ENCODE data around the gene DSCAM. TPM values are rescaled to one million over a fixed set of nuclear protein-coding genes. Genes with fewer than 3 reads are reported as not detected.

DSCAM gene
- total RNA-seq, 4 donors from 2014 or later = 0.17 TPM; not detected in 3

GRCh38 chr21:40819071-40819900 is 27.7 kb downstream of the DSCAM start:
- TF ChIP-seq CTCF (IDR thresholded peaks at IDR 0.05; ENCODE audit: low read depth) = no peak

GRCh38 chr21:40813918-40814317 is 33.0 kb downstream of the DSCAM start:
- no peak for TF ChIP-seq CTCF (IDR thresholded peaks at IDR 0.05; ENCODE audit: low read depth)

- TF ChIP-seq CTCF (IDR thresholded peaks at IDR 0.05; ENCODE audit: low read depth) = no peak
These were observed 37.2 kb downstream of the DSCAM start for GRCh38 chr21:40809673-40810197.

- no peak for TF ChIP-seq CTCF (IDR thresholded peaks at IDR 0.05; ENCODE audit: low read depth)
These were observed 43.9 kb downstream of the DSCAM start for GRCh38 chr21:40803101-40803500.

GRCh38 chr21:40800126-40800525 is 46.8 kb downstream of the DSCAM start:
- TF ChIP-seq CTCF (IDR thresholded peaks at IDR 0.05; ENCODE audit: low read depth) = no peak

GRCh38 chr21:40797891-40798290 is 49.1 kb downstream of the DSCAM start:
- no peak for TF ChIP-seq CTCF (IDR thresholded peaks at IDR 0.05; ENCODE audit: low read depth)

GRCh38 chr21:40797410-40797809 is 49.5 kb downstream of the DSCAM start:
- TF ChIP-seq CTCF (IDR thresholded peaks at IDR 0.05; ENCODE audit: low read depth) = no peak
